Transverse colon (tissue), 4 donors: Measurements from ENCODE around the gene CEPT1. TPM values are rescaled to one million over a fixed set of nuclear protein-coding genes. Genes with fewer than 3 reads are reported as not detected.

Experiments used
- DNase-seq: peaks from one replicate; pipeline ENCODE4 v3.0.0-alpha.2; 2019
- H3K27ac ChIP-seq, 4 donors: fragments of 200-600 bp; sonication (generic); 2 replicates each; pipeline ENCODE4 v1.5.1; 2016 to 2018; ENCODE audit warnings: inconsistent platforms in 4 of 4
- H3K27me3 ChIP-seq: fragments of 200-600 bp; sonication (generic); 2 replicates; pipeline ENCODE4 v1.5.1; 2017; ENCODE audit warnings: inconsistent platforms
- H3K36me3 ChIP-seq, 4 donors: fragments of 200-600 bp; sonication (generic); 2 replicates each; pipeline ENCODE4 v1.5.1; 2017 to 2019; ENCODE audit warnings: inconsistent platforms in 4 of 4
- H3K4me1 ChIP-seq, 4 donors: fragments of 200-600 bp; sonication (generic); 2 replicates each; pipeline ENCODE4 v1.5.1; 2017 to 2020; ENCODE audit warnings: inconsistent platforms in 4 of 4
- H3K4me3 ChIP-seq, 4 donors: fragments of 200-600 bp; sonication (generic); 1 replicate in 1 of 4; 2 replicates in 3 of 4; pipeline versions ENCODE4 v1.5.1 to v1.6.1; 2017 to 2019; ENCODE audit warnings: inconsistent platforms in 4 of 4
- H3K9me3 ChIP-seq, 2 donors: fragments of 200-600 bp; sonication (generic); 2 replicates each; pipeline ENCODE4 v1.5.1; 2017 to 2019; ENCODE audit warnings: inconsistent platforms in 2 of 2
- EP300 ChIP-seq: sonication (generic); formaldehyde crosslinking; IDR thresholded peaks from one replicate; pipeline ENCODE4 v1.6.1; 2017; ENCODE audit warnings: antibody characterized with exemption, low read depth
- POLR2A ChIP-seq: fragments of 450-650 bp; IDR thresholded peaks from one replicate; pipeline ENCODE4 v1.6.1; 2016; ENCODE audit warnings: antibody characterized with exemption, mild to moderate bottlenecking, moderate library complexity
- POLR2AphosphoS5 ChIP-seq, 3 donors: sonication (generic); formaldehyde crosslinking; IDR thresholded peaks; one replicate each; pipeline ENCODE4 v1.6.1; 2016; ENCODE audit warnings: antibody characterized with exemption in 3 of 3
- WGBS, 2 donors: methylation state at CpG; one replicate each; pipeline ENCODE4 v1.1.5; 2018; ENCODE audit warnings: low coverage in 1 of 2; 5-methylcytosine and 5-hydroxymethylcytosine counted together
- in situ Hi-C, 4 donors: fragments of 200-750 bp; cut with MboI; loops; one replicate each; pipeline versions ENCODE4 v1.15.0 to v1.15.1; 2017; ENCODE audit warnings: low sequenced_read_pairs in 3 of 4, low pct_ligation_motif_present in 1 of 4, low pct_unique_long_range_greater_than_20kb in 1 of 4
- intact Hi-C: fragments of 100-400 bp; cut with DNase I; formaldehyde crosslinking; loops from one replicate; pipeline ENCODE4 v1.15.1; 2023; ENCODE audit warnings: low total_unique reads
- total RNA-seq, 4 donors: library from RNA; depleted of rRNA; stranded (reverse); fragments of >200 nt; gene quantifications; one replicate each; pipeline ENCODE4 v1.1.0, GENCODE V29; 2016
- TF ChIP-seq, protein P1 (sequence below), 5 experiments: fragments of 200-600 bp in 3 of 5; fragments of 450-650 bp in 2 of 5; sonication (generic) in 3 of 5; IDR thresholded peaks; 1 replicate in 2 of 5; 2 replicates in 3 of 5; pipeline ENCODE4 v1.5.1; 2016 to 2017; ENCODE audit warnings: antibody characterized with exemption in 5 of 5, inconsistent platforms in 3 of 5, mild to moderate bottlenecking in 2 of 5, moderate library complexity in 1 of 5

CEPT1 gene
- total RNA-seq, 4 donors from 2014 or later: 11.2 to 55.6 (median 26.9) TPM

DNA sequence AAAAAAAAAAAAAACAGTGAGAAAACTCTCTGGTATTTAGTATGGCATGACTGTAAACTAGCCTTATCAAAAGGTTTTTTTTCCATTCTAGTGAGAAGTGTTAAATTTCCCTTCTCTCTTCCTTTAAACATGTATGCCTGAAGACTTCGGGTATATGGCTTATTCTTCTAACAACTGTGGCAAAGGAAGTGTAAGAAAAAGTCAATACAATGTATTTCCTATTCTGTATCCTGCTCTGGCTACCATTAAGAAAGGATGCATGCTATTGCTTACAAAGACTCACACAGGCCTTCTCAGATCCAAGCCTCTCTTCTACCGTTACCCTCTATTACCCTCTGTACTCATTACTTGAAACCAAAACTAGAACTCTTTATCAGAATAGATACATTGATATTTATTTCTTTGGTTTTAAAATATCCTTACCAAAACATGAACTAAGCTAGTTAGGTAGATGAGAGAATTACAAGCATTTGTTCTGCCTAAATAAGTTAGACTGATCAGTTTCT, 8.4 kb downstream of the CEPT1 start:
- no peak for DNase-seq
- Histone ChIP-seq H3K27ac (no peak overlapping the region), H3K4me3 (no peak overlapping the region), H3K36me3 (peaks cover 0 to 22% (median 3%) of the 10 kb centered on the region in 4 donors), H3K27me3 (no peaks in the 10 kb centered on the region), H3K9me3 (no peaks in the 10 kb centered on the region), H3K4me1 (peaks cover 0 to 8% (median 0%) of the 10 kb centered on the region in 4 donors)
- WGBS, 2 donors: 75 to 78% methylated on average over 2 of the region's 2 CpGs
- intact Hi-C loops (no loop called here), in situ Hi-C loops (no loop called here)
- TF ChIP-seq POLR2AphosphoS5 (IDR thresholded peaks at IDR 0.05): no peak
- no peak for TF ChIP-seq POLR2A
- TF ChIP-seq, protein P1, sequence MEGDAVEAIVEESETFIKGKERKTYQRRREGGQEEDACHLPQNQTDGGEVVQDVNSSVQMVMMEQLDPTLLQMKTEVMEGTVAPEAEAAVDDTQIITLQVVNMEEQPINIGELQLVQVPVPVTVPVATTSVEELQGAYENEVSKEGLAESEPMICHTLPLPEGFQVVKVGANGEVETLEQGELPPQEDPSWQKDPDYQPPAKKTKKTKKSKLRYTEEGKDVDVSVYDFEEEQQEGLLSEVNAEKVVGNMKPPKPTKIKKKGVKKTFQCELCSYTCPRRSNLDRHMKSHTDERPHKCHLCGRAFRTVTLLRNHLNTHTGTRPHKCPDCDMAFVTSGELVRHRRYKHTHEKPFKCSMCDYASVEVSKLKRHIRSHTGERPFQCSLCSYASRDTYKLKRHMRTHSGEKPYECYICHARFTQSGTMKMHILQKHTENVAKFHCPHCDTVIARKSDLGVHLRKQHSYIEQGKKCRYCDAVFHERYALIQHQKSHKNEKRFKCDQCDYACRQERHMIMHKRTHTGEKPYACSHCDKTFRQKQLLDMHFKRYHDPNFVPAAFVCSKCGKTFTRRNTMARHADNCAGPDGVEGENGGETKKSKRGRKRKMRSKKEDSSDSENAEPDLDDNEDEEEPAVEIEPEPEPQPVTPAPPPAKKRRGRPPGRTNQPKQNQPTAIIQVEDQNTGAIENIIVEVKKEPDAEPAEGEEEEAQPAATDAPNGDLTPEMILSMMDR (IDR thresholded peaks at IDR 0.05): no peak
- no peak for TF ChIP-seq EP300

DNA sequence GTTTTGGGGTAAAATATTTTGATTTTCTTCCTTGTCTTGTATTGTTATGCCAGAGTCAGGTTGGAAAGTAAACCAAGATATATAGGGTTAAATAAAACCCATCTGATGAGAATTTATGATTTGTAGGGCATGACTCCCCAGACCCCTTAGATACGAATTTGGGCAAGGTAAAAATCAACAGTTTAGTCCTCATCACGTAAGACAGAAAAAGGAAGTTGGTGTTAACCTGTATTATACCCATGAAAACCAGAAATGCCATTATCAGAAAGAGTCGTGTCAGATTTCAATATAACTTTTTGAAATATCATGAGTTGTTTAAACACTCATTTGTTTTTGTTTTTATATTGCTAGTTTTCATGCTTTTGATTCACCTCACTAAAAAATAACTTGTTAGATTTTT, 11.8 kb downstream of the CEPT1 start:
- intact Hi-C loops: no loop called here

DNA sequence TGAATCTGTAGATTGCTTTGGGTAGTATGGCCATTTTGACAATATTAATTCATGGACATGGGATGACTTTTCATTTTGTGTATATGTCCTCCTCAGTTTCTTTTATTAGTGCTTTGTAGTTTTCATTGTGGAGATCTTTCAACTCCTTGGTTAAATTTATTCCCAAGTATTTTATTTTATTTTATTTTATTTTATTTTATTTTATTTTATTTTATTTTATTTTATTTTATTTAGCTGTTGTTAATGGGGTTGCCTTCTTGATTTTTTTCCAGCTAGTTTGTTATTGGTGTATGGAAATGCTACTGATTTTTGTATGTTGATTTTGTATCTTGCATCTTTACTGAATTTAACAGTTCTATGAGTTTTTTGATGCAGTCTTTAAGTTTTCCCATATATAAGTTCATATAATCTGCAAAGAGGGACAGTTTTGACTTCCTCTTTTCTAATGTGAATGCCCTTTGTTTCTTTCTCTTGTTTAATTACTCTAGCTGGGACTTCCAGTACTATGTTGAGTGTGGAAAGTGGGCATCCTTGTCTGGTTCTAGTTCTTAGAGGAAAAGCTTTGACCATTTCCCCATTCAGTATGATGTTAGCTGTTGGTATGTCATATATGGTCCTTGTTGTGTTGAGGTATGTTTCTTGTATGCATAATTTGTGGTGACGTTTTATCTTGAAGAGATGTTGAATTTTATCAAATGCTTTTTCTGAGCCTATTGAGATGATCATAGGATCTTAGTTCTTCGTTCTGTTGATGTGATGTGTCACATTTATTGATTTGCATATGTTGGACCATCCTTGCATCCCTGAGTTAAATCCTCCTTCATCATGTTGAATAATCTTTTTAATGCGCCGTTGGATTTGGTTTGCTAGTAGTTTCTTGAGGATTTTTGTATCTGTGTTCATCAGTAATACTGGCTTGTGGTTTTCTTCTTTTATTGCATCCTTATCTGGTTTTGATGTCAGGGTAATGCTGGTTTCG, 14.3 kb downstream of the CEPT1 start:
- DNase-seq: no peak
- TF ChIP-seq POLR2A: no peak
- TF ChIP-seq, protein P1 (IDR thresholded peaks at IDR 0.05): no peak
- no peak for TF ChIP-seq EP300
- TF ChIP-seq POLR2AphosphoS5 (IDR thresholded peaks at IDR 0.05): no peak
- Histone ChIP-seq H3K27me3 (no peaks in the 10 kb centered on the region), H3K9me3 (no peaks in the 10 kb centered on the region), H3K4me1 (peaks cover 0 to 12% (median 0%) of the 10 kb centered on the region in 4 donors), H3K36me3 (peaks cover 0 to 24% (median 9%) of the 10 kb centered on the region in 4 donors), H3K27ac (no peak overlapping the region), H3K4me3 (no peak overlapping the region)
- intact Hi-C loops: no loop called here
- in situ Hi-C loops: no loop called here
- WGBS, 2 donors: 84 to 87% methylated on average over 4 to 5 of the region's 5 CpGs

More for the DNA sequence above, 11.8 kb downstream of the CEPT1 start:
- Histone ChIP-seq H3K4me3 (no peak overlapping the region), H3K4me1 (peaks cover 0 to 9% (median 0%) of the 10 kb centered on the region in 4 donors), H3K36me3 (peaks cover 0 to 35% (median 9%) of the 10 kb centered on the region in 4 donors), H3K27me3 (no peaks in the 10 kb centered on the region), H3K27ac (no peak overlapping the region), H3K9me3 (no peaks in the 10 kb centered on the region)
- no peak for DNase-seq
- 48 to 49% methylated on average over 3 of the region's 3 CpGs for WGBS, 2 donors
- in situ Hi-C loops: no loop called here
- TF ChIP-seq POLR2A (no peak), EP300 (no peak), POLR2AphosphoS5 (IDR thresholded peaks at IDR 0.05) (no peak)
- TF ChIP-seq, protein P1 (IDR thresholded peaks at IDR 0.05): no peak

DNA sequence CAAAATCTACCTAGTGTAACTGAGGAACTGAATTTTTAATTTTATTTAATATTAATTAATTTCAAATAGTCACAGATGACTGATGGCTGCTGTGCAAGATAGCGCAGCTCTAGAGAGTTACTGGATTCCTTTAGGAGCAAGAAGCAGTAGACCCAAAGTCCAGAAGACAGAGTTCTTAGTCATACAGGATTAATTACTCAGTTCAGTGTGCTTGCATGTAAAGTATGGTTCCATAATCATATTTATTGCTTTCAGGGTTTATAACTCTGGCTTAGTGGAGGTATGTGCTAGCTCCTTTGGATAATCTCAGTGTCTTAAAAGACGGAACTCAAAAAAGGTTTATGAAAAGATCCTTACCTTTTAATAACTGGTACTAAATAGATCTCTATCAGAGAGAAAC, 17.4 kb downstream of the CEPT1 start:
- H3K4me3 ChIP-seq: no peak overlapping the region
- intact Hi-C loops (no loop called here), in situ Hi-C loops (no loop called here)
- H3K27me3 ChIP-seq: no peaks in the 10 kb centered on the region
- H3K27ac ChIP-seq: no peak overlapping the region
- H3K4me1 ChIP-seq: peaks cover 0 to 16% (median 0%) of the 10 kb centered on the region in 4 donors
- peaks cover 0 to 44% (median 12%) of the 10 kb centered on the region in 4 donors for H3K36me3 ChIP-seq
- H3K9me3 ChIP-seq: no peaks in the 10 kb centered on the region
- WGBS, 2 donors: 81 to 83% methylated on average over 2 of the region's 2 CpGs
- no peak for DNase-seq
- TF ChIP-seq EP300: no peak
- TF ChIP-seq POLR2AphosphoS5 (IDR thresholded peaks at IDR 0.05): no peak
- TF ChIP-seq, protein P1 (IDR thresholded peaks at IDR 0.05): no peak
- TF ChIP-seq POLR2A: no peak
